HEK293T (cell line): ENCODE results near the gene MC1R.

Experiments
- CTCF ChIA-PET: fragments of 350-600 bp; formaldehyde crosslinking; extraction: SDS; loops from one replicate; lab custom pipeline; 2021; ENCODE audit warnings: antibody characterized with exemption, inconsistent platforms; lab: Yijun Ruan, JAX
- POLR2A ChIA-PET: fragments of 350-600 bp; formaldehyde crosslinking; extraction: SDS; loops from one replicate; lab custom pipeline; 2020; ENCODE audit warnings: antibody characterized with exemption, inconsistent platforms; lab: Yijun Ruan, JAX
- DNase-seq: peaks from one replicate; pipeline ENCODE4 v3.0.0; 2012; ENCODE audit warnings: mixed read lengths; ENCODE audit errors: extremely low spot score
- ARNT ChIP-seq: fragments of 450-650 bp; IDR thresholded peaks from 2 replicates; pipeline ENCODE4 v1.6.1; 2017; ENCODE audit warnings: mild to moderate bottlenecking
- BHLHE40 ChIP-seq: fragments of 450-650 bp; IDR thresholded peaks from 2 replicates; pipeline ENCODE4 v1.6.1; 2016; ENCODE audit warnings: mild to moderate bottlenecking, moderate library complexity, borderline replicate concordance
- CTBP1 ChIP-seq: fragments of 450-650 bp; IDR thresholded peaks from 2 replicates; pipeline ENCODE4 v1.6.1; 2016; ENCODE audit warnings: borderline replicate concordance
- ELF4 ChIP-seq: fragments of 450-650 bp; IDR thresholded peaks from 2 replicates; pipeline ENCODE4 v1.6.1; 2017; ENCODE audit warnings: antibody characterized with exemption
- FOXA1 ChIP-seq: fragments of 450-650 bp; IDR thresholded peaks from 2 replicates; pipeline ENCODE4 v1.6.1; 2016; ENCODE audit warnings: mild to moderate bottlenecking
- FOXK2 ChIP-seq: fragments of 450-650 bp; IDR thresholded peaks from 2 replicates; pipeline ENCODE4 v1.6.1; 2016; ENCODE audit warnings: mild to moderate bottlenecking
- FOXM1 ChIP-seq: fragments of 450-650 bp; IDR thresholded peaks from 2 replicates; pipeline ENCODE4 v1.6.1; 2017; ENCODE audit warnings: mild to moderate bottlenecking, borderline replicate concordance
- HDGF ChIP-seq: fragments of 450-650 bp; IDR thresholded peaks from 2 replicates; pipeline ENCODE4 v1.6.1; 2017; ENCODE audit warnings: antibody characterized with exemption, borderline replicate concordance
- L3MBTL2 ChIP-seq: fragments of 450-650 bp; conservative IDR thresholded peaks from 2 replicates; pipeline ENCODE4 v1.6.1; 2016; ENCODE audit warnings: mild to moderate bottlenecking
- LEF1 ChIP-seq: fragments of 450-650 bp; IDR thresholded peaks from 2 replicates; pipeline ENCODE4 v1.6.1; 2017; ENCODE audit warnings: mild to moderate bottlenecking, borderline replicate concordance
- NFRKB ChIP-seq: fragments of 450-650 bp; IDR thresholded peaks from 2 replicates; pipeline ENCODE4 v1.6.1; 2016; ENCODE audit warnings: mild to moderate bottlenecking, moderate library complexity
- SP1 ChIP-seq: fragments of 450-650 bp; IDR thresholded peaks from 2 replicates; pipeline ENCODE4 v1.6.1; 2017
- SUZ12 ChIP-seq: fragments of 450-650 bp; IDR thresholded peaks from 2 replicates; pipeline ENCODE4 v1.6.1; 2016; ENCODE audit warnings: mild to moderate bottlenecking
- TARDBP ChIP-seq: fragments of 450-650 bp; IDR thresholded peaks from 2 replicates; pipeline ENCODE4 v1.6.1; 2016
- ZNF384 ChIP-seq: fragments of 450-650 bp; IDR thresholded peaks from 2 replicates; pipeline ENCODE4 v1.6.1; 2016
- TF ChIP-seq, protein P1 (sequence below): fragments of 450-650 bp; IDR thresholded peaks from 2 replicates; pipeline ENCODE4 v1.6.1; 2016

The MC1R gene

GRCh38 chr16:89917773-89918452, 749 bp upstream of the MC1R start:
- peak; percentile 50 for DNase-seq
- POLR2A ChIA-PET: interaction anchor here (1.0 to 1.7 kb wide), 5 partner anchors 10 to 103 kb away, joined by 3 to 9 read pairs (median 4); partner anchors contain the start of gene TCF25
- TF ChIP-seq L3MBTL2: peak; percentile 90
- TF ChIP-seq CTBP1: no peak
- CTCF ChIA-PET: interaction anchor here (1.0 kb wide), 2 partner anchors 8 to 212 kb away, joined by 4 read pairs; no protein-coding TSS in a partner anchor

- ChIA-PET POLR2A (interaction anchor here (1.4 to 1.7 kb wide), 2 partner anchors 10 to 46 kb away, joined by 4 to 9 read pairs; partner anchors contain the start of gene TCF25), CTCF (interaction anchor here (1.0 kb wide), 1 partner anchor 30 kb away, joined by 3 read pairs; no protein-coding TSS in a partner anchor)
- DNase-seq: no peak
- TF ChIP-seq HDGF: no peak
- no peak for TF ChIP-seq L3MBTL2
- TF ChIP-seq CTBP1: no peak
- no peak for TF ChIP-seq LEF1
- no peak for TF ChIP-seq FOXA1
- no peak for TF ChIP-seq BHLHE40
- TF ChIP-seq, protein P1, sequence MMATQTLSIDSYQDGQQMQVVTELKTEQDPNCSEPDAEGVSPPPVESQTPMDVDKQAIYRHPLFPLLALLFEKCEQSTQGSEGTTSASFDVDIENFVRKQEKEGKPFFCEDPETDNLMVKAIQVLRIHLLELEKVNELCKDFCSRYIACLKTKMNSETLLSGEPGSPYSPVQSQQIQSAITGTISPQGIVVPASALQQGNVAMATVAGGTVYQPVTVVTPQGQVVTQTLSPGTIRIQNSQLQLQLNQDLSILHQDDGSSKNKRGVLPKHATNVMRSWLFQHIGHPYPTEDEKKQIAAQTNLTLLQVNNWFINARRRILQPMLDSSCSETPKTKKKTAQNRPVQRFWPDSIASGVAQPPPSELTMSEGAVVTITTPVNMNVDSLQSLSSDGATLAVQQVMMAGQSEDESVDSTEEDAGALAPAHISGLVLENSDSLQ: no peak
- TF ChIP-seq ZNF384: no peak
- no peak for TF ChIP-seq NFRKB
- no peak for TF ChIP-seq FOXM1
- no peak for TF ChIP-seq SP1
- no peak for TF ChIP-seq TARDBP
- TF ChIP-seq ARNT: no peak
- TF ChIP-seq SUZ12: no peak
- no peak for TF ChIP-seq ELF4
- no peak for TF ChIP-seq FOXK2
These were observed 1.1 kb downstream of the MC1R start for GRCh38 chr16:89919535-89920406.

DNA sequence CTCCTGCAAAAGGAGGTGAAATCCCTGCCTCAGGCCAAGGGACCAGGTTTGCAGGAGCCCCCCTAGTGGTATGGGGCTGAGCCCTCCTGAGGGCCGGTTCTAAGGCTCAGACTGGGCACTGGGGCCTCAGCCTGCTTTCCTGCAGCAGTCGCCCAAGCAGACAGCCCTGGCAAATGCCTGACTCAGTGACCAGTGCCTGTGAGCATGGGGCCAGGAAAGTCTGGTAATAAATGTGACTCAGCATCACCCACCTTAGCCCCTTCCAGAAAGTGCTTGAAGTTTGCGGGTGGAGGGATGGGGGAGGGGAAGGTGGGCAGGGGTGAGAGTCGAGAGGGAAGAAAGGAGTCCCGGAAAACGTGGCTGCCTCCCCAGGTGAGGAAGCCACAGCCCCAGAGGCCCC, 2.1 kb downstream of the MC1R start:
- ChIA-PET POLR2A (interaction anchor here (0.6 kb wide), 1 partner anchor 47 kb away, joined by 3 read pairs; the partner anchor contains the start of gene TCF25), CTCF (no interaction called here)
- no peak for TF ChIP-seq ARNT
- no peak for TF ChIP-seq BHLHE40
- TF ChIP-seq FOXM1: no peak
- no peak for TF ChIP-seq TARDBP
- no peak for DNase-seq

DNA sequence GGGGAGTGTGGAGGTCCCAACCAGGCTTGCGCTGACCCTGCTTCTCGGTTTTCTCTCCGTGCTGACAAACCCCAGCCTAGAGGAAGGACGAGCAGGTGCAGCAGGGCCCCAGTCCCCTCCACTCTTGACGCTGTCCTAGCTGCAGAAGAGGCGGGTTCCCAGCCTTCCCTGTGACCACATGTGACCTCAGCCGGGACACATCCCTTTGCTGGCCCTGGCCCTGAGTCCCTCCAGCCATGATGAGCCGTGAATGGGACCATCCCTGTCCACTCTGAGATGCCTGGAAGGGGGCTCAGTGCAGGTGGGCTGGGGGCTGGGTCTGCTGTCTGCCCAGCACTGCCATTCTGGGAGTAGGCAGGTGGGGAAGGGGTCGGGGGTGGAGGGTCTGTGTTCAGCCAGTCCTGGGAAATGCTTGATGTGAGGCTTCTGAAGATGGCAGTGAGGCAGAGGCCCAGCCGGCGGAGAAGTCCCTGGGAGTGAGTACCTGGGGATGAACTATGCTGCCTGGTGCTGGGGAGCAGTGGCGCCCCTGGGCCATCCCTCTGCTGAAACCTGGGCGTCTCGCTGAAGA, 2.6 kb downstream of the MC1R start:
- ChIA-PET POLR2A (interaction anchor here (0.6 to 5.1 kb wide), 7 partner anchors 11 to 48 kb away, joined by 3 to 34 read pairs (median 7); partner anchors contain the start of gene TCF25), CTCF (interaction anchor here (2.2 kb wide), 1 partner anchor 11 kb away, joined by 16 read pairs; no protein-coding TSS in a partner anchor)
- DNase-seq: no peak
- TF ChIP-seq HDGF: no peak
- TF ChIP-seq SP1: no peak
- TF ChIP-seq FOXM1: no peak
- TF ChIP-seq NFRKB: no peak
- TF ChIP-seq LEF1: no peak
- no peak for TF ChIP-seq TARDBP
- TF ChIP-seq SUZ12: no peak
- no peak for TF ChIP-seq CTBP1
- no peak for TF ChIP-seq FOXA1
- TF ChIP-seq, protein P1: no peak
- TF ChIP-seq ZNF384: no peak
- no peak for TF ChIP-seq ARNT
- no peak for TF ChIP-seq ELF4

DNA sequence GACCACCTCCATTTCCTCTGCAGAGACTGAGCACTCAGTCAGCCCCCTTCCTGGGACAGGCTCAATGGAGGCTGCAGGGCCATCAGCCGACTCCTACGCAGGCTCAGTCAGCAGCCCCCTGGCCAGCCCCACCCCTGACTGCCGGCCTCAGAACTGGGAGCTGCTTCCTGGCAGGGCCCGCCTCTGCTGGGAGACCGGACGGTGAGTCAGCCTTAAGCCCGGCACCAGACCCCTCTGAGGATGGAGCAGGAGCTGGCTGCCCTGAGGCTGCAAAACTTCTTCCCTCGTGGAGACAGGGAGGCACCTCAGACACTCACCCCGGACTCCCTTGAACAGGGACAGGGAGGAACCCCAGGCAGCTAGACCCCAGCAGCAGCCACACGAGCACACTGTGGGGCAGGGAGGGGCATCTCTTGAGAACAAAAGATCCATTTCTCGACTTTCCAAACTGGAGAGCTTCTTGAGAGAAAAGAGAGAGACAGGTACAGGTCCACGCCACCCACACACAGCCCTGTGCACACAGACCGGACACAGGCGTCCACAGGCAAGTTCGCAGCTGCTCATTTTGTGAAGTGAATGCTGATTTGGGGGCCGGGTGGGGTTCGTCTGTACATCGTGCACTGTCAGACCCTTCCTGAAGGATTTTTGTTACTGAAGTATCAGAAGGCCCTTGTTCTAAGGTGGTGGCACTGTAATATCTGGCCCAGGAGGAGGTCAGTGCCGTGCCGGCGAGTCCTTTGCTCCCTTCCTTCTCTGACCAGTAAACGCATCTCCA, 3.2 kb downstream of the MC1R start:
- CTCF ChIA-PET: interaction anchor here (1.6 to 2.2 kb wide), 2 partner anchors 11 to 14 kb away, joined by 8 to 16 read pairs; no protein-coding TSS in a partner anchor
- no peak for TF ChIP-seq BHLHE40
- TF ChIP-seq L3MBTL2: no peak
- no peak for TF ChIP-seq SUZ12
- no peak for TF ChIP-seq TARDBP
- TF ChIP-seq HDGF: no peak
- TF ChIP-seq FOXA1: no peak
- no peak for TF ChIP-seq NFRKB
- DNase-seq: peak; percentile 41
- POLR2A ChIA-PET: interaction anchor here (0.8 to 5.1 kb wide), 8 partner anchors 10 to 99 kb away, joined by 3 to 34 read pairs (median 7); partner anchors contain the start of gene TCF25
